H9 (cell line): ENCODE measurements around the gene PPFIA4. TPM values are rescaled to one million over a fixed set of nuclear protein-coding genes. Genes with fewer than 3 reads are reported as not detected.

Experiments
- DNase-seq: peaks from one replicate; pipeline ENCODE4 v3.0.0-alpha.2; 2017
- H2AFZ ChIP-seq: one replicate; pipeline ENCODE4 v1.6.1; 2013; ENCODE audit warnings: mild to moderate bottlenecking, low read length, control low read depth, moderate library complexity
- H2AK5ac ChIP-seq: 2 replicates; pipeline ENCODE4 v1.6.1; 2013; ENCODE audit warnings: low read length, control low read depth, mixed read lengths; ENCODE audit not compliant: insufficient read length
- H2BK120ac ChIP-seq: one replicate; pipeline ENCODE4 v1.6.1; 2013; ENCODE audit warnings: low read depth, mild to moderate bottlenecking, low read length, control low read depth, inconsistent platforms; ENCODE audit not compliant: poor library complexity, severe bottlenecking
- H2BK12ac ChIP-seq: 2 replicates; pipeline ENCODE4 v1.6.1; 2013; ENCODE audit warnings: low read length, control low read depth, mixed read lengths, low read depth; ENCODE audit not compliant: insufficient read length
- H2BK15ac ChIP-seq: 2 replicates; pipeline ENCODE4 v1.6.1; 2013; ENCODE audit warnings: low read depth, low read length, control low read depth
- H2BK20ac ChIP-seq: one replicate; pipeline ENCODE4 v1.6.1; 2013; ENCODE audit warnings: low read depth, mild to moderate bottlenecking, low read length, control low read depth, inconsistent platforms; ENCODE audit not compliant: poor library complexity, severe bottlenecking
- H2BK5ac ChIP-seq: 2 replicates; pipeline ENCODE4 v1.6.1; 2013; ENCODE audit warnings: low read length, control low read depth, mixed read lengths; ENCODE audit not compliant: insufficient read length
- H3K14ac ChIP-seq: 2 replicates; pipeline ENCODE4 v1.6.1; 2013; ENCODE audit warnings: low read length, control low read depth; ENCODE audit not compliant: insufficient read depth
- H3K18ac ChIP-seq: 2 replicates; pipeline ENCODE4 v1.6.1; 2013; ENCODE audit warnings: low read depth, mild to moderate bottlenecking, mixed read lengths, low read length, control low read depth; ENCODE audit not compliant: insufficient read length
- H3K23ac ChIP-seq: 2 replicates; pipeline ENCODE4 v1.6.1; 2013; ENCODE audit warnings: low read length, control low read depth, mixed read lengths, low read depth; ENCODE audit not compliant: insufficient read length
- H3K23me2 ChIP-seq: 2 replicates; pipeline ENCODE4 v1.6.1; 2013; ENCODE audit warnings: low read depth, mild to moderate bottlenecking, mixed read lengths, low read length, control low read depth; ENCODE audit not compliant: insufficient read length, poor library complexity, severe bottlenecking
- H3K27ac ChIP-seq: 2 replicates; pipeline ENCODE4 v1.5.1; 2013; ENCODE audit warnings: low read length, control low read depth, mixed read lengths, low read depth; ENCODE audit not compliant: insufficient read length
- H3K27me3 ChIP-seq: 2 replicates; pipeline ENCODE4 v1.6.1; 2013; ENCODE audit warnings: low read length, control low read depth, inconsistent platforms; ENCODE audit not compliant: insufficient read depth
- H3K4ac ChIP-seq: 2 replicates; pipeline ENCODE4 v1.6.1; 2013; ENCODE audit warnings: low read depth, mild to moderate bottlenecking, control low read depth, inconsistent platforms, low read length, moderate library complexity
- H3K4me1 ChIP-seq: 2 replicates; pipeline ENCODE4 v1.6.1; 2013; ENCODE audit warnings: low read length, control low read depth, inconsistent platforms; ENCODE audit not compliant: insufficient read depth
- H3K4me2 ChIP-seq: 2 replicates; pipeline ENCODE4 v1.6.1; 2013; ENCODE audit warnings: low read length, control low read depth, mixed read lengths; ENCODE audit not compliant: insufficient read length, insufficient read depth
- H3K56ac ChIP-seq: 2 replicates; pipeline ENCODE4 v1.6.1; 2013; ENCODE audit warnings: low read depth, mild to moderate bottlenecking, mixed read lengths, low read length, control low read depth; ENCODE audit not compliant: insufficient read length
- H3K79me1 ChIP-seq: 2 replicates; pipeline ENCODE4 v1.6.1; 2013; ENCODE audit warnings: low read depth, mild to moderate bottlenecking, moderate library complexity, low read length, control low read depth, inconsistent platforms; ENCODE audit not compliant: insufficient read depth, poor library complexity, severe bottlenecking
- H3K79me2 ChIP-seq: 2 replicates; pipeline ENCODE4 v1.6.1; 2013; ENCODE audit warnings: low read length, control low read depth, inconsistent platforms; ENCODE audit not compliant: insufficient read depth
- H3K9ac ChIP-seq: 2 replicates; pipeline ENCODE4 v1.6.1; 2013; ENCODE audit warnings: low read length, control low read depth, mixed read lengths; ENCODE audit not compliant: insufficient read length; ENCODE audit errors: extremely low read depth
- H3K9me3 ChIP-seq: one replicate; pipeline ENCODE4 v1.6.1; 2013; ENCODE audit warnings: low read depth, low read length, inconsistent platforms; ENCODE audit not compliant: control insufficient read depth
- H3T11ph ChIP-seq: one replicate; pipeline ENCODE4 v1.6.1; 2013; ENCODE audit warnings: mild to moderate bottlenecking, low read length, control low read depth, inconsistent platforms
- H4K20me1 ChIP-seq: one replicate; pipeline ENCODE4 v1.6.1; 2013; ENCODE audit not compliant: control insufficient read depth, insufficient read length, insufficient read depth
- H4K5ac ChIP-seq: 2 replicates; pipeline ENCODE4 v1.6.1; 2013; ENCODE audit warnings: low read depth, mild to moderate bottlenecking, mixed read lengths, low read length, control low read depth; ENCODE audit not compliant: insufficient read length
- H4K8ac ChIP-seq: replicated peaks from 2 replicates; pipeline ENCODE4 v1.6.1; 2013; ENCODE audit warnings: low read length, control low read depth, mixed read lengths, low read depth; ENCODE audit not compliant: insufficient read length
- H4K91ac ChIP-seq: 2 replicates; pipeline ENCODE4 v1.6.1; 2013; ENCODE audit warnings: low read depth, mild to moderate bottlenecking, moderate library complexity, mixed read lengths, low read length, control low read depth; ENCODE audit not compliant: insufficient read length
- H3K27ac Mint-ChIP-seq, 3 experiments: 2 replicates in 2 of 3; 3 replicates in 1 of 3; pipeline ENCODE4 v1.8.0; 2020 to 2021; ENCODE audit warnings: mixed read lengths in 3 of 3, mild to moderate bottlenecking in 1 of 3, moderate library complexity in 1 of 3
- H3K27me3 Mint-ChIP-seq: 2 replicates; pipeline ENCODE4 v1.8.0; 2021; ENCODE audit warnings: low read depth, mild to moderate bottlenecking, moderate library complexity, mixed read lengths
- H3K36me3 Mint-ChIP-seq, 3 experiments: 2 replicates in 2 of 3; 3 replicates in 1 of 3; pipeline ENCODE4 v1.8.0; 2020 to 2021; ENCODE audit warnings: low read depth in 3 of 3, mixed read lengths in 3 of 3; ENCODE audit not compliant: insufficient read depth in 1 of 3
- H3K4me1 Mint-ChIP-seq, 2 experiments: 2 replicates each; pipeline ENCODE4 v1.8.0; 2020; ENCODE audit warnings: mixed read lengths in 2 of 2
- H3K4me3 Mint-ChIP-seq, 2 experiments: 2 replicates in 1 of 2; 3 replicates in 1 of 2; pipeline ENCODE4 v1.8.0; 2020 to 2021; ENCODE audit warnings: mild to moderate bottlenecking in 2 of 2, mixed read lengths in 2 of 2, moderate library complexity in 1 of 2
- H3K9me3 Mint-ChIP-seq, 2 experiments: 2 replicates in 1 of 2; 3 replicates in 1 of 2; pipeline ENCODE4 v1.8.0; 2020; ENCODE audit warnings: mild to moderate bottlenecking in 2 of 2, mixed read lengths in 2 of 2, moderate library complexity in 1 of 2
- WGBS: extraction: QIAGEN DNeasy Blood & Tissue Kit; methylation state at CpG from one replicate; pipeline ENCODE4 v1.1.7; 2013; ENCODE audit warnings: missing lambda C conversion rate, low lambda C conversion rate, mixed read lengths; ENCODE audit not compliant: insufficient read length; ENCODE audit errors: extremely low coverage; 5-methylcytosine and 5-hydroxymethylcytosine counted together
- total RNA-seq: library from RNA; stranded (reverse); gene quantifications from 2 replicates; pipeline ENCODE4 v1.2.1, GENCODE V29; 2021
- TF ChIP-seq, protein P1 (sequence below): fragments of 200-600 bp; sonication (generic); conservative IDR thresholded peaks from 3 replicates; pipeline ENCODE4 v1.8.0; 2021; ENCODE audit warnings: antibody characterized with exemption, mild to moderate bottlenecking

The PPFIA4 gene
- total RNA-seq, 1 experiment from 2014 or later: 3.9 TPM

DNA sequence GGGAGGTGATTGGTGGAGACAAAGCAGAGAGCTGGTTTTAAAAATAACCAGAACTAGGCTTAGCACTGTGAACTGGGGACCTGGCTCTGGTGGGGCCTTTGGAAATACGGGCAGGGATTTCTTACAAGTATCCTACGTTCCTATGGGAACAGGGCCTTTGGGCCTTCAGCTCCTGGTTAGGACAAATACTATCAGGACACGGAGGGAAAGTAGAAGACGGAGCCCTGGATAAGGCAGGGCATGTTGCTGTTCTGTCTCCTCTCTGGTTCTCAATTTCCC is 64.8 kb downstream of the PPFIA4 start:
- Mint-ChIP-seq H3K27ac (0 out of 7 replicates have a peak overlapping the region, but pooled peaks of 1 of the 3 experiments have one; percentile 10), H3K36me3 (peaks cover 6 to 20% (median 10%) of the 10 kb centered on the region in 3 experiments; a peak in 6 of 7 replicates), H3K4me3 (no peak overlapping the region), H3K27me3 (peaks cover 14% of the 10 kb centered on the region), H3K9me3 (peaks cover 18 to 20% of the 10 kb centered on the region in 2 experiments), H3K4me1 (peaks cover 28% of the 10 kb centered on the region in 2 experiments)
- H3K4ac ChIP-seq: no peak overlapping the region
- H3K4me1 ChIP-seq: no peaks in the 10 kb centered on the region
- H4K8ac ChIP-seq: no peak overlapping the region
- H2BK5ac ChIP-seq: no peak overlapping the region
- no peak overlapping the region for H3K27ac ChIP-seq
- H2BK12ac ChIP-seq: no peak overlapping the region
- no peak overlapping the region for H3K14ac ChIP-seq
- H3K9me3 ChIP-seq: no peaks in the 10 kb centered on the region
- no peak for DNase-seq
- H3K27me3 ChIP-seq: no peaks in the 10 kb centered on the region
- no peak overlapping the region for H3K56ac ChIP-seq
- H2BK120ac ChIP-seq: no peak overlapping the region
- H4K20me1 ChIP-seq: peaks cover 3% of the 10 kb centered on the region
- H2AK5ac ChIP-seq: no peak overlapping the region
- H3K4me2 ChIP-seq: no peak overlapping the region
- H3K79me1 ChIP-seq: no peaks in the 10 kb centered on the region
- H3K79me2 ChIP-seq: no peaks in the 10 kb centered on the region
- no peak overlapping the region for H2BK15ac ChIP-seq
- H2BK20ac ChIP-seq: no peak overlapping the region
- no peak overlapping the region for H3K9ac ChIP-seq
- no peak overlapping the region for H3T11ph ChIP-seq
- H3K23ac ChIP-seq: no peak overlapping the region
- H3K18ac ChIP-seq: no peak overlapping the region
- H2AFZ ChIP-seq: no peak overlapping the region
- TF ChIP-seq, protein P1, sequence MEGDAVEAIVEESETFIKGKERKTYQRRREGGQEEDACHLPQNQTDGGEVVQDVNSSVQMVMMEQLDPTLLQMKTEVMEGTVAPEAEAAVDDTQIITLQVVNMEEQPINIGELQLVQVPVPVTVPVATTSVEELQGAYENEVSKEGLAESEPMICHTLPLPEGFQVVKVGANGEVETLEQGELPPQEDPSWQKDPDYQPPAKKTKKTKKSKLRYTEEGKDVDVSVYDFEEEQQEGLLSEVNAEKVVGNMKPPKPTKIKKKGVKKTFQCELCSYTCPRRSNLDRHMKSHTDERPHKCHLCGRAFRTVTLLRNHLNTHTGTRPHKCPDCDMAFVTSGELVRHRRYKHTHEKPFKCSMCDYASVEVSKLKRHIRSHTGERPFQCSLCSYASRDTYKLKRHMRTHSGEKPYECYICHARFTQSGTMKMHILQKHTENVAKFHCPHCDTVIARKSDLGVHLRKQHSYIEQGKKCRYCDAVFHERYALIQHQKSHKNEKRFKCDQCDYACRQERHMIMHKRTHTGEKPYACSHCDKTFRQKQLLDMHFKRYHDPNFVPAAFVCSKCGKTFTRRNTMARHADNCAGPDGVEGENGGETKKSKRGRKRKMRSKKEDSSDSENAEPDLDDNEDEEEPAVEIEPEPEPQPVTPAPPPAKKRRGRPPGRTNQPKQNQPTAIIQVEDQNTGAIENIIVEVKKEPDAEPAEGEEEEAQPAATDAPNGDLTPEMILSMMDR: no peak
- no peaks in the 10 kb centered on the region for H3K23me2 ChIP-seq
- no CpG with 5 or more reads among the region's 4 CpGs for WGBS
- no peak overlapping the region for H4K91ac ChIP-seq
- no peak overlapping the region for H4K5ac ChIP-seq
